ENCODE data around the gene SLFNL1. TPM values are rescaled to one million over a fixed set of nuclear protein-coding genes. Genes with fewer than 3 reads are reported as not detected.

Gene SLFNL1
- total and polyA plus RNA-seq, 4 donors = 0.02 to 0.68 (median 0.38) TPM

DNA sequence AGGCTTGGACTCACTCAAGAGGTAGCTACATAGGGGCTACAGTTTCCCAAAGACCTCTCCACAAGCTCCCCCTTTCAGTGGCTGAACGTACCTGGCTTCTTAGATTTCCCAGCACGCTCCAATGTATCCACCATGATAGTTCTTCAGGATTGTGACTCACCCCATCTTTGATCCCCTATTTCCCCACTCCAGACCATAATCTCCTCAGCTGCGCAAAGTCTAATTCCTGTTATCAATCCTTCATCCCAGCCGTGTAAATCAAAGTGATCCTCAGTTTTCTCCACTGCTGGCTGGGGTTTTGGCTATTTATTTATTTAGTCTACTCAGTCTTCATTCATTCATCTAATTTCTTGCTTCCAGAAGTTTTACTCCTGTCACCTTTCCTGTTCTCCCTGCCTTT lies 55.1 kb downstream of the SLFNL1 start:
- no peak for DNase-seq (ENCODE audit: low spot score)
- no peak overlapping the region for H3K4me3 ChIP-seq (ENCODE audit: low read depth in 1 of 3, low read length in 3 of 3)
- TF ChIP-seq, protein P1, sequence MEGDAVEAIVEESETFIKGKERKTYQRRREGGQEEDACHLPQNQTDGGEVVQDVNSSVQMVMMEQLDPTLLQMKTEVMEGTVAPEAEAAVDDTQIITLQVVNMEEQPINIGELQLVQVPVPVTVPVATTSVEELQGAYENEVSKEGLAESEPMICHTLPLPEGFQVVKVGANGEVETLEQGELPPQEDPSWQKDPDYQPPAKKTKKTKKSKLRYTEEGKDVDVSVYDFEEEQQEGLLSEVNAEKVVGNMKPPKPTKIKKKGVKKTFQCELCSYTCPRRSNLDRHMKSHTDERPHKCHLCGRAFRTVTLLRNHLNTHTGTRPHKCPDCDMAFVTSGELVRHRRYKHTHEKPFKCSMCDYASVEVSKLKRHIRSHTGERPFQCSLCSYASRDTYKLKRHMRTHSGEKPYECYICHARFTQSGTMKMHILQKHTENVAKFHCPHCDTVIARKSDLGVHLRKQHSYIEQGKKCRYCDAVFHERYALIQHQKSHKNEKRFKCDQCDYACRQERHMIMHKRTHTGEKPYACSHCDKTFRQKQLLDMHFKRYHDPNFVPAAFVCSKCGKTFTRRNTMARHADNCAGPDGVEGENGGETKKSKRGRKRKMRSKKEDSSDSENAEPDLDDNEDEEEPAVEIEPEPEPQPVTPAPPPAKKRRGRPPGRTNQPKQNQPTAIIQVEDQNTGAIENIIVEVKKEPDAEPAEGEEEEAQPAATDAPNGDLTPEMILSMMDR (IDR thresholded peaks at IDR 0.05; ENCODE audit: low read depth, low read length, missing input control) = no peak
- 69% methylated on average over 4 of the region's 4 CpGs for WGBS
- H3K9ac ChIP-seq (ENCODE audit: low read depth in 1 of 2, low read length in 2 of 2) = no peak overlapping the region
- no peaks in the 10 kb centered on the region for H3K27me3 ChIP-seq (ENCODE audit: control insufficient read depth in 4 of 4, insufficient read depth in 4 of 4, low read length in 3 of 4)
- H3K9me3 ChIP-seq (ENCODE audit: control insufficient read depth in 4 of 4, low read length in 3 of 4) = no peaks in the 10 kb centered on the region
- no peaks in the 10 kb centered on the region for H3K36me3 ChIP-seq (ENCODE audit: control insufficient read depth in 4 of 4, insufficient read depth in 3 of 4, low read depth in 1 of 4, low read length in 3 of 4)
- no peak overlapping the region for H3K27ac ChIP-seq (ENCODE audit: low read depth in 1 of 2, low read length in 2 of 2)
- H3K4me1 ChIP-seq (ENCODE audit: control insufficient read depth in 4 of 4, insufficient read depth in 4 of 4, low read length in 3 of 4) = no peaks in the 10 kb centered on the region

Other genes with a start within 250 kb of the SLFNL1 start
- 1 to 10 TPM in 1 of 2 donors, under 1 TPM in 1; 0.33 to 2.1 TPM for gene KCNQ4, start 237.9 kb downstream of the SLFNL1 start, total RNA-seq
- under 1 TPM; 0.10 to 0.20 TPM for gene KCNQ4, start 237.9 kb downstream of the SLFNL1 start, polyA plus RNA-seq
- gene CITED4, start 159.4 kb downstream of the SLFNL1 start, total RNA-seq = 1 to 10 TPM; 1.4 to 6.2 TPM
- gene CITED4, start 159.4 kb downstream of the SLFNL1 start, polyA plus RNA-seq = 1 to 10 TPM; 4.2 to 9.9 TPM
- 10 to 100 TPM; 13.6 to 46.9 TPM for gene CTPS1, start 42.0 kb downstream of the SLFNL1 start, total RNA-seq
- 10 to 100 TPM; 14.6 to 25.0 TPM for gene CTPS1, start 42.0 kb downstream of the SLFNL1 start, polyA plus RNA-seq
- gene SCMH1, start 220.6 kb upstream of the SLFNL1 start, total RNA-seq = 10 to 100 TPM in 1 of 2 donors, 1 to 10 TPM in 1; 9.6 to 12.8 TPM
- 10 to 100 TPM in 1 of 2 donors, 1 to 10 TPM in 1; 6.6 to 11.4 TPM for gene SCMH1, start 220.6 kb upstream of the SLFNL1 start, polyA plus RNA-seq